HEK293 (cell line): ENCODE results near the gene TMEM128.

ENCODE experiments used
- CTCF ChIA-PET: fragments of 350-600 bp; formaldehyde crosslinking; extraction: SDS; loops from one replicate; lab custom pipeline; 2021; ENCODE audit warnings: antibody characterized with exemption; lab: Yijun Ruan, JAX
- POLR2A ChIA-PET: fragments of 300-600 bp; formaldehyde crosslinking; extraction: SDS; loops from one replicate; lab custom pipeline; 2020; ENCODE audit warnings: antibody characterized with exemption, inconsistent platforms; lab: Yijun Ruan, JAX
- H3K27ac ChIP-seq: fragments of 200-500 bp; sonication (Bioruptor generic); 2 replicates; pipeline ENCODE4 v1.5.1; 2014; ENCODE audit warnings: low read depth, low read length, control low read depth, inconsistent platforms; ENCODE audit errors: extremely low read depth
- H3K36me3 ChIP-seq, 2 experiments: fragments of 200-500 bp in 1 of 2; sonication (Bioruptor generic) in 1 of 2; 1 replicate in 1 of 2; 2 replicates in 1 of 2; pipeline ENCODE4 v1.5.1; 2014 to 2017; ENCODE audit warnings: inconsistent platforms in 2 of 2, low read length in 2 of 2; ENCODE audit not compliant: control insufficient read depth in 2 of 2, insufficient read depth in 1 of 2
- H3K4me1 ChIP-seq: fragments of 200-500 bp; sonication (Bioruptor generic); 2 replicates; pipeline ENCODE4 v1.5.1; 2014; ENCODE audit warnings: mild to moderate bottlenecking, low read length, inconsistent platforms; ENCODE audit not compliant: control insufficient read depth, insufficient read depth
- H3K4me3 ChIP-seq: 2 replicates; pipeline ENCODE4 v1.5.1; 2011; ENCODE audit warnings: low read depth, mild to moderate bottlenecking, control low read depth, low read length, moderate library complexity
- H3K9me3 ChIP-seq: fragments of 200-500 bp; sonication (Bioruptor generic); 2 replicates; pipeline ENCODE4 v1.5.1; 2014; ENCODE audit warnings: low read depth, low read length, inconsistent platforms; ENCODE audit not compliant: control insufficient read depth, insufficient read depth
- BCL11B ChIP-seq: fragments of 450-650 bp; formaldehyde crosslinking; IDR thresholded peaks from 2 replicates; pipeline ENCODE4 v1.5.1; 2016; ENCODE audit warnings: low read depth, missing biosample characterization, missing genetic modification characterization
- KLF16 ChIP-seq: fragments of 450-650 bp; formaldehyde crosslinking; IDR thresholded peaks from 2 replicates; pipeline ENCODE4 v1.5.1; 2017; ENCODE audit warnings: missing biosample characterization, missing genetic modification characterization
- SETDB1 ChIP-seq: IDR thresholded peaks from one replicate; pipeline ENCODE4 v1.6.1; 2017; ENCODE audit warnings: mild to moderate bottlenecking, low read length, moderate library complexity, mixed read lengths; ENCODE audit not compliant: insufficient read length
- ZBTB17 ChIP-seq: fragments of 450-650 bp; formaldehyde crosslinking; IDR thresholded peaks from 2 replicates; pipeline ENCODE4 v1.5.1; 2016; ENCODE audit warnings: missing biosample characterization, missing genetic modification characterization
- ZNF10 ChIP-seq: fragments of 450-650 bp; formaldehyde crosslinking; IDR thresholded peaks from 2 replicates; pipeline ENCODE4 v1.5.1; 2017; ENCODE audit warnings: missing biosample characterization, missing genetic modification characterization
- ZNF23 ChIP-seq: fragments of 450-650 bp; formaldehyde crosslinking; IDR thresholded peaks from 2 replicates; pipeline ENCODE4 v1.5.1; 2016; ENCODE audit warnings: missing biosample characterization, missing genetic modification characterization, borderline replicate concordance
- ZNF302 ChIP-seq: fragments of 450-650 bp; formaldehyde crosslinking; IDR thresholded peaks from 2 replicates; pipeline ENCODE4 v1.5.1; 2016; ENCODE audit warnings: missing biosample characterization, missing genetic modification characterization, low read depth
- ZNF324 ChIP-seq: fragments of 450-650 bp; formaldehyde crosslinking; IDR thresholded peaks from 2 replicates; pipeline ENCODE4 v1.5.1; 2016; ENCODE audit warnings: missing biosample characterization, missing genetic modification characterization
- ZNF433 ChIP-seq: fragments of 450-650 bp; formaldehyde crosslinking; IDR thresholded peaks from 2 replicates; pipeline ENCODE4 v1.5.1; 2016; ENCODE audit warnings: missing biosample characterization, missing genetic modification characterization, low read depth
- ZNF473 ChIP-seq: fragments of 450-650 bp; formaldehyde crosslinking; IDR thresholded peaks from 2 replicates; pipeline ENCODE4 v1.5.1; 2017; ENCODE audit warnings: missing biosample characterization, missing genetic modification characterization
- ZNF555 ChIP-seq: fragments of 450-650 bp; formaldehyde crosslinking; conservative IDR thresholded peaks from 2 replicates; pipeline ENCODE4 v1.5.1; 2017; ENCODE audit warnings: missing biosample characterization, mild to moderate bottlenecking, missing genetic modification characterization, inconsistent platforms
- ZNF560 ChIP-seq: fragments of 450-650 bp; formaldehyde crosslinking; IDR thresholded peaks from 2 replicates; pipeline ENCODE4 v1.5.1; 2017; ENCODE audit warnings: missing biosample characterization, missing genetic modification characterization, borderline replicate concordance
- ZNF561 ChIP-seq: fragments of 450-650 bp; IDR thresholded peaks from 2 replicates; pipeline ENCODE4 v1.5.1; 2018; ENCODE audit warnings: missing biosample characterization, missing genetic modification characterization, borderline replicate concordance
- ZNF701 ChIP-seq: fragments of 450-650 bp; formaldehyde crosslinking; IDR thresholded peaks from 2 replicates; pipeline ENCODE4 v1.5.1; 2016; ENCODE audit warnings: missing biosample characterization, missing genetic modification characterization
- TF ChIP-seq, protein P1 (sequence below): fragments of 450-650 bp; formaldehyde crosslinking; IDR thresholded peaks from 2 replicates; pipeline ENCODE4 v1.5.1; 2016; ENCODE audit warnings: missing biosample characterization, missing genetic modification characterization
- TF ChIP-seq, protein P2 (sequence below): fragments of 450-650 bp; formaldehyde crosslinking; IDR thresholded peaks from 2 replicates; pipeline ENCODE4 v1.5.1; 2016; ENCODE audit warnings: missing biosample characterization, missing genetic modification characterization
- TF ChIP-seq, protein P3 (sequence below): fragments of 450-650 bp; formaldehyde crosslinking; IDR thresholded peaks from 2 replicates; pipeline ENCODE4 v1.5.1; 2017; ENCODE audit warnings: missing biosample characterization, missing genetic modification characterization
- TF ChIP-seq, protein P4 (sequence below): fragments of 450-650 bp; IDR thresholded peaks from 2 replicates; pipeline ENCODE4 v1.5.1; 2018; ENCODE audit warnings: missing biosample characterization, missing genetic modification characterization

The TMEM128 gene

DNA sequence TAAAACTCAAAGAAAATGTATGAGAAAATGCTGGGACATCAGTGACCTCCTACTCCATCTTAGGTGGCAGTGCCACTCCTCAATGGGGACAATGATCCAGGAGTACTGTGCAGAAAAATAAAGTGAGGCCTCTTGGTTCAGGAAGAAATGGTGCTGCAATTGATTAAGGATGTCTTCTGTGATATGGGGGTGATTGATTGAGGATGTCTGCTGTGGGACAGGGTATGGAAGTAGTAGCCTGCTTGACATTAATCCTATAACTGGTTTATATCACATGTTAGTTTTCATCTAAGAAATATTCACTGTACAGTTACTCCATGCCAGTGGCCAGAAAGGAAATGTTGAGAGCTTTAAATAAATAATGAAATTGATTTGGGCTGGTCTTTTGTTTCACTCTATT, 41.8 kb downstream of the TMEM128 start (continued):
- TF ChIP-seq, protein P1, sequence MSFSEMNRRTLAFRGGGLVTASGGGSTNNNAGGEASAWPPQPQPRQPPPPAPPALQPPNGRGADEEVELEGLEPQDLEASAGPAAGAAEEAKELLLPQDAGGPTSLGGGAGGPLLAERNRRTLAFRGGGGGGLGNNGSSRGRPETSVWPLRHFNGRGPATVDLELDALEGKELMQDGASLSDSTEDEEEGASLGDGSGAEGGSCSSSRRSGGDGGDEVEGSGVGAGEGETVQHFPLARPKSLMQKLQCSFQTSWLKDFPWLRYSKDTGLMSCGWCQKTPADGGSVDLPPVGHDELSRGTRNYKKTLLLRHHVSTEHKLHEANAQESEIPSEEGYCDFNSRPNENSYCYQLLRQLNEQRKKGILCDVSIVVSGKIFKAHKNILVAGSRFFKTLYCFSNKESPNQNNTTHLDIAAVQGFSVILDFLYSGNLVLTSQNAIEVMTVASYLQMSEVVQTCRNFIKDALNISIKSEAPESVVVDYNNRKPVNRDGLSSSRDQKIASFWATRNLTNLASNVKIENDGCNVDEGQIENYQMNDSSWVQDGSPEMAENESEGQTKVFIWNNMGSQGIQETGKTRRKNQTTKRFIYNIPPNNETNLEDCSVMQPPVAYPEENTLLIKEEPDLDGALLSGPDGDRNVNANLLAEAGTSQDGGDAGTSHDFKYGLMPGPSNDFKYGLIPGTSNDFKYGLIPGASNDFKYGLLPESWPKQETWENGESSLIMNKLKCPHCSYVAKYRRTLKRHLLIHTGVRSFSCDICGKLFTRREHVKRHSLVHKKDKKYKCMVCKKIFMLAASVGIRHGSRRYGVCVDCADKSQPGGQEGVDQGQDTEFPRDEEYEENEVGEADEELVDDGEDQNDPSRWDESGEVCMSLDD (tag by site-specific recombination): no peak
- TF ChIP-seq, protein P2, sequence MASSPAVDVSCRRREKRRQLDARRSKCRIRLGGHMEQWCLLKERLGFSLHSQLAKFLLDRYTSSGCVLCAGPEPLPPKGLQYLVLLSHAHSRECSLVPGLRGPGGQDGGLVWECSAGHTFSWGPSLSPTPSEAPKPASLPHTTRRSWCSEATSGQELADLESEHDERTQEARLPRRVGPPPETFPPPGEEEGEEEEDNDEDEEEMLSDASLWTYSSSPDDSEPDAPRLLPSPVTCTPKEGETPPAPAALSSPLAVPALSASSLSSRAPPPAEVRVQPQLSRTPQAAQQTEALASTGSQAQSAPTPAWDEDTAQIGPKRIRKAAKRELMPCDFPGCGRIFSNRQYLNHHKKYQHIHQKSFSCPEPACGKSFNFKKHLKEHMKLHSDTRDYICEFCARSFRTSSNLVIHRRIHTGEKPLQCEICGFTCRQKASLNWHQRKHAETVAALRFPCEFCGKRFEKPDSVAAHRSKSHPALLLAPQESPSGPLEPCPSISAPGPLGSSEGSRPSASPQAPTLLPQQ (tag by site-specific recombination): no peak
- no peak for TF ChIP-seq ZNF10 (tag by site-specific recombination)
- no peak for TF ChIP-seq ZNF433
- no peak for TF ChIP-seq BCL11B
- no peak for TF ChIP-seq ZNF302 (tag by site-specific recombination)
- no peak for TF ChIP-seq ZNF560
- peak; percentile 70 for TF ChIP-seq SETDB1
- peak; percentile 69 for TF ChIP-seq ZBTB17 (tag by site-specific recombination)
- TF ChIP-seq, protein P3, sequence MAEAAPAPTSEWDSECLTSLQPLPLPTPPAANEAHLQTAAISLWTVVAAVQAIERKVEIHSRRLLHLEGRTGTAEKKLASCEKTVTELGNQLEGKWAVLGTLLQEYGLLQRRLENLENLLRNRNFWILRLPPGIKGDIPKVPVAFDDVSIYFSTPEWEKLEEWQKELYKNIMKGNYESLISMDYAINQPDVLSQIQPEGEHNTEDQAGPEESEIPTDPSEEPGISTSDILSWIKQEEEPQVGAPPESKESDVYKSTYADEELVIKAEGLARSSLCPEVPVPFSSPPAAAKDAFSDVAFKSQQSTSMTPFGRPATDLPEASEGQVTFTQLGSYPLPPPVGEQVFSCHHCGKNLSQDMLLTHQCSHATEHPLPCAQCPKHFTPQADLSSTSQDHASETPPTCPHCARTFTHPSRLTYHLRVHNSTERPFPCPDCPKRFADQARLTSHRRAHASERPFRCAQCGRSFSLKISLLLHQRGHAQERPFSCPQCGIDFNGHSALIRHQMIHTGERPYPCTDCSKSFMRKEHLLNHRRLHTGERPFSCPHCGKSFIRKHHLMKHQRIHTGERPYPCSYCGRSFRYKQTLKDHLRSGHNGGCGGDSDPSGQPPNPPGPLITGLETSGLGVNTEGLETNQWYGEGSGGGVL (tag by site-specific recombination): no peak
- no peak for TF ChIP-seq ZNF561
- TF ChIP-seq ZNF324 (tag by site-specific recombination): no peak
- no peak for TF ChIP-seq ZNF555 (tag by site-specific recombination)
- no peak for TF ChIP-seq ZNF473 (tag by site-specific recombination)
- no peak for TF ChIP-seq KLF16
- TF ChIP-seq, protein P4, sequence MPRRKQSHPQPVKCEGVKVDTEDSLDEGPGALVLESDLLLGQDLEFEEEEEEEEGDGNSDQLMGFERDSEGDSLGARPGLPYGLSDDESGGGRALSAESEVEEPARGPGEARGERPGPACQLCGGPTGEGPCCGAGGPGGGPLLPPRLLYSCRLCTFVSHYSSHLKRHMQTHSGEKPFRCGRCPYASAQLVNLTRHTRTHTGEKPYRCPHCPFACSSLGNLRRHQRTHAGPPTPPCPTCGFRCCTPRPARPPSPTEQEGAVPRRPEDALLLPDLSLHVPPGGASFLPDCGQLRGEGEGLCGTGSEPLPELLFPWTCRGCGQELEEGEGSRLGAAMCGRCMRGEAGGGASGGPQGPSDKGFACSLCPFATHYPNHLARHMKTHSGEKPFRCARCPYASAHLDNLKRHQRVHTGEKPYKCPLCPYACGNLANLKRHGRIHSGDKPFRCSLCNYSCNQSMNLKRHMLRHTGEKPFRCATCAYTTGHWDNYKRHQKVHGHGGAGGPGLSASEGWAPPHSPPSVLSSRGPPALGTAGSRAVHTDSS (tag by site-specific recombination): no peak
- TF ChIP-seq ZNF23: peak; percentile 85; the same call in 1 of the 2 replicates

DNA sequence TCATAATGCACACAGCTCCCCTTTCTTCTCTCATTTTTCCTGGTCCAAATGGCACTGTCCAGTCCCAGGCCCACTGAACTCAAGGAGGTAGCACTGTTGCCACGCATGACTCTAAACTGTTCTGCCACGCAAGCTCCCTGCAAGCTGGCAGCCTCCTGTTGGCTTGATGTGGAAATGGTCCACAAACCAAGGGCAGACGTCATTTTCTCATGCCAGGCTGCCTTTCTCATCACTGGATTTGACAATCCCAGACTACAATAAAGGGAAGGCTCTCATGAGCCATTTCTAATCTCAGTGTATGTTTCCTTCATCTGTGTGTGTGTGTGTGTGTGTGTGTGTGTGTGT, 43.6 kb downstream of the TMEM128 start:
- no peak overlapping the region for H3K4me3 ChIP-seq
- ChIA-PET POLR2A (no interaction called here), CTCF (no interaction called here)
- no peaks in the 10 kb centered on the region for H3K4me1 ChIP-seq
- H3K36me3 ChIP-seq: no peaks in the 10 kb centered on the region
- H3K9me3 ChIP-seq: no peaks in the 10 kb centered on the region
- TF ChIP-seq ZNF701 (tag by site-specific recombination) (no peak), SETDB1 (no peak)
- H3K27ac ChIP-seq: no peak overlapping the region
